CD14-positive monocyte (primary cell): ENCODE data around the gene TARS3. TPM values are rescaled to one million over a fixed set of nuclear protein-coding genes. Genes with fewer than 3 reads are reported as not detected.
A peak's percentile ranks its signal among the peaks of the same experiment; 100 is the strongest.

Experiments
- DNase-seq, 3 donors: peaks; one replicate each; pipeline ENCODE4 v3.0.0-alpha.2; 2011 to 2022
- H2AFZ ChIP-seq: 2 replicates; pipeline ENCODE4 v1.6.0; 2012; ENCODE audit warnings: mild to moderate bottlenecking, low read depth, low read length, inconsistent platforms; ENCODE audit not compliant: insufficient read depth, poor library complexity, severe bottlenecking
- H3K27ac ChIP-seq, 2 donors: 1 replicate in 1 of 2; 2 replicates in 1 of 2; pipeline ENCODE4 v1.5.1; 2012 to 2013; ENCODE audit warnings: low read length in 2 of 2, control low read depth in 1 of 2, inconsistent platforms in 1 of 2, low read depth in 1 of 2, mild to moderate bottlenecking in 1 of 2
- H3K27me3 ChIP-seq, 2 donors: one replicate each; pipeline versions ENCODE4 v1.6.0 to v1.6.1; 2011 to 2013; ENCODE audit warnings: low read length in 2 of 2; ENCODE audit not compliant: control insufficient read depth in 2 of 2, insufficient read depth in 2 of 2
- H3K36me3 ChIP-seq, 2 donors: replicated peaks in 1 of 2; 1 replicate in 1 of 2; 2 replicates in 1 of 2; pipeline versions ENCODE4 v1.5.1 to v1.6.1; 2012 to 2013; ENCODE audit warnings: low read length in 2 of 2, control low read depth in 1 of 2, inconsistent platforms in 1 of 2, mild to moderate bottlenecking in 1 of 2; ENCODE audit not compliant: insufficient read depth in 2 of 2, control insufficient read depth in 1 of 2
- H3K4me1 ChIP-seq, 2 donors: 1 replicate in 1 of 2; 2 replicates in 1 of 2; pipeline versions ENCODE4 v1.5.1 to v1.6.1; 2012 to 2013; ENCODE audit warnings: low read length in 2 of 2, control low read depth in 1 of 2, inconsistent platforms in 1 of 2, mild to moderate bottlenecking in 1 of 2, moderate library complexity in 1 of 2; ENCODE audit not compliant: insufficient read depth in 2 of 2, control insufficient read depth in 1 of 2
- H3K4me2 ChIP-seq: replicated peaks from 2 replicates; pipeline ENCODE3; 2012; ENCODE audit warnings: low read length, moderate library complexity, mild to moderate bottlenecking; ENCODE audit not compliant: poor library complexity, severe bottlenecking; ENCODE audit errors: extremely low read depth
- H3K4me3 ChIP-seq, 3 experiments: fragments of 200-600 bp in 1 of 3; sonication (generic) in 1 of 3; replicated peaks in 1 of 3; 1 replicate in 2 of 3; 2 replicates in 1 of 3; pipeline ENCODE4 v1.5.1; 2011 to 2013; ENCODE audit warnings: low read length in 3 of 3, mild to moderate bottlenecking in 3 of 3, control low read depth in 2 of 3, low read depth in 2 of 3, inconsistent platforms in 1 of 3, moderate library complexity in 1 of 3
- H3K79me2 ChIP-seq: 2 replicates; pipeline ENCODE4 v1.6.0; 2012; ENCODE audit warnings: mild to moderate bottlenecking, control low read depth, inconsistent platforms, low read length, moderate library complexity; ENCODE audit not compliant: insufficient read depth
- H3K9ac ChIP-seq: 2 replicates; pipeline ENCODE4 v1.6.0; 2017; ENCODE audit warnings: low read length, mild to moderate bottlenecking; ENCODE audit not compliant: insufficient read depth, poor library complexity, severe bottlenecking
- H3K9me3 ChIP-seq, 2 donors: replicated peaks in 1 of 2; 1 replicate in 1 of 2; 2 replicates in 1 of 2; pipeline versions ENCODE4 v1.5.1 to v1.6.1; 2012 to 2013; ENCODE audit warnings: low read length in 2 of 2, control low read depth in 1 of 2; ENCODE audit not compliant: control insufficient read depth in 1 of 2, insufficient read depth in 1 of 2
- H4K20me1 ChIP-seq: 2 replicates; pipeline ENCODE4 v1.6.0; 2012; ENCODE audit warnings: mild to moderate bottlenecking, low read length, control low read depth, moderate library complexity; ENCODE audit not compliant: insufficient read depth
- H3K27ac Mint-ChIP-seq, 7 donors: one replicate each; pipeline ENCODE4 v1.8.0; 2020; ENCODE audit warnings: mild to moderate bottlenecking in 7 of 7, mixed read lengths in 7 of 7, moderate library complexity in 6 of 7, inconsistent platforms in 2 of 7
- H3K27me3 Mint-ChIP-seq, 3 donors: one replicate each; pipeline ENCODE4 v1.8.0; 2021 to 2022; ENCODE audit warnings: low read depth in 3 of 3, mild to moderate bottlenecking in 3 of 3, mixed read lengths in 3 of 3, moderate library complexity in 3 of 3, inconsistent platforms in 1 of 3
- H3K36me3 Mint-ChIP-seq, 2 donors: one replicate each; pipeline ENCODE4 v1.8.0; 2020; ENCODE audit warnings: mixed read lengths in 2 of 2, inconsistent platforms in 1 of 2, mild to moderate bottlenecking in 1 of 2
- H3K4me1 Mint-ChIP-seq: one replicate; pipeline ENCODE4 v1.8.0; 2020; ENCODE audit warnings: mild to moderate bottlenecking, mixed read lengths
- H3K4me3 Mint-ChIP-seq, 2 donors: one replicate each; pipeline ENCODE4 v1.8.0; 2020; ENCODE audit warnings: mild to moderate bottlenecking in 2 of 2, mixed read lengths in 2 of 2, moderate library complexity in 1 of 2
- H3K9me3 Mint-ChIP-seq, 7 donors: one replicate each; pipeline ENCODE4 v1.8.0; 2020 to 2022; ENCODE audit warnings: mixed read lengths in 7 of 7, mild to moderate bottlenecking in 6 of 7, moderate library complexity in 6 of 7, inconsistent platforms in 2 of 7
- WGBS: methylation state at CpG from one replicate; pipeline ENCODE4 v1.1.5; 2013; ENCODE audit warnings: missing lambda C conversion rate; ENCODE audit not compliant: insufficient coverage; 5-methylcytosine and 5-hydroxymethylcytosine counted together
- intact Hi-C, 2 donors: fragments of 100-400 bp; cut with micrococcal nuclease; formaldehyde crosslinking; loops; one replicate each; pipeline versions ENCODE4 v1.15.0 to v1.15.1; 2023
- polyA plus RNA-seq, 3 donors: library from polyadenylated mRNA; depleted of rRNA in 1 of 3; unstranded in 2 of 3; stranded (reverse) in 1 of 3; fragments of 300-500 nt in 2 of 3; fragments of >200 nt in 1 of 3; fragmentation: Illumina TruSeq in 2 of 3; gene quantifications; 1 replicate in 2 of 3; 2 replicates in 1 of 3; pipeline ENCODE4 v1.2.3, GENCODE V29; 2012 to 2021
- TF ChIP-seq, protein P1 (sequence below): fragments of 200-600 bp; IDR thresholded peaks from one replicate; pipeline ENCODE4 v1.8.0; 2022; ENCODE audit warnings: antibody characterized with exemption, mild to moderate bottlenecking

The TARS3 gene
- polyA plus RNA-seq, 3 donors, result 1.3 to 2.4 (median 1.8) TPM

DNA sequence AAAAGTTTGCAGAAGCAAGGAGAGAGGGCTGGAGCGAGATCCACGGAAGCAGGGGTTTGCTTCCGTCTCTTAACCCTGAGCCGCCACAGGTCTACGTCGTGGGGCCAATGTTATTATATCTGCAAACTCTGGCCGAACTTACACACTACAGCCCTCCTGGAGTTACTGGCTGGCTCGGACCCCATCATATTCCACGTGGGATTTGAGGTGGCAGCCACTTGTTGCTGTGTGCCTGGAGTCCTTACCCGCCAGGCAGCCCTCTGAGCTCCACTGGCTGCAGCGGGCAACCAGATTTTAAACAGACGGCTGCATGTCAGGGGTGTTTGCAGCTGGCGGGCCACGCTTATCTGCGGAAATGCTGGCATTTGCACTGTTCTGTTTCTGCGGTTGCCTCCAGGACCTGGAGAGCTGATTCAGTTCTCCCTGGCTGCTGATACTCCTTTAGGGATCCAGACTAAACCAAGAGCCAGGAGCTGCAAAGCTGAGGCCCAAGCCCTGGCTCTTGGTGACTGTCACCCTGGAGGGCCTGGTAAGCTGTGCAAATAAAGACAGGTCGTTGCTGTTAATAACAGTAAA lies 106.8 kb downstream of the TARS3 start:
- Histone ChIP-seq H3K4me1 (no peaks in the 10 kb centered on the region), H3K79me2 (no peaks in the 10 kb centered on the region), H3K4me3 (no peak overlapping the region), H3K36me3 (no peaks in the 10 kb centered on the region), H3K27ac (no peak overlapping the region), H3K9ac (no peak overlapping the region), H3K4me2 (no peak overlapping the region), H2AFZ (no peak overlapping the region), H4K20me1 (no peaks in the 10 kb centered on the region), H3K27me3 (no peaks in the 10 kb centered on the region), H3K9me3 (peaks cover 3 to 7% of the 10 kb centered on the region in 2 donors)
- 97% methylated on average over 12 of the region's 17 CpGs for WGBS
- no peaks in the 10 kb centered on the region for H3K36me3 Mint-ChIP-seq
- no peak for DNase-seq
- intact Hi-C loops, result no loop called here
- no peak overlapping the region for H3K27ac Mint-ChIP-seq
- TF ChIP-seq, protein P1, sequence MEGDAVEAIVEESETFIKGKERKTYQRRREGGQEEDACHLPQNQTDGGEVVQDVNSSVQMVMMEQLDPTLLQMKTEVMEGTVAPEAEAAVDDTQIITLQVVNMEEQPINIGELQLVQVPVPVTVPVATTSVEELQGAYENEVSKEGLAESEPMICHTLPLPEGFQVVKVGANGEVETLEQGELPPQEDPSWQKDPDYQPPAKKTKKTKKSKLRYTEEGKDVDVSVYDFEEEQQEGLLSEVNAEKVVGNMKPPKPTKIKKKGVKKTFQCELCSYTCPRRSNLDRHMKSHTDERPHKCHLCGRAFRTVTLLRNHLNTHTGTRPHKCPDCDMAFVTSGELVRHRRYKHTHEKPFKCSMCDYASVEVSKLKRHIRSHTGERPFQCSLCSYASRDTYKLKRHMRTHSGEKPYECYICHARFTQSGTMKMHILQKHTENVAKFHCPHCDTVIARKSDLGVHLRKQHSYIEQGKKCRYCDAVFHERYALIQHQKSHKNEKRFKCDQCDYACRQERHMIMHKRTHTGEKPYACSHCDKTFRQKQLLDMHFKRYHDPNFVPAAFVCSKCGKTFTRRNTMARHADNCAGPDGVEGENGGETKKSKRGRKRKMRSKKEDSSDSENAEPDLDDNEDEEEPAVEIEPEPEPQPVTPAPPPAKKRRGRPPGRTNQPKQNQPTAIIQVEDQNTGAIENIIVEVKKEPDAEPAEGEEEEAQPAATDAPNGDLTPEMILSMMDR, result no peak
- H3K9me3 Mint-ChIP-seq, result peaks cover 2 to 10% (median 9%) of the 10 kb centered on the region in 7 donors
- H3K27me3 Mint-ChIP-seq, result peaks cover 4 to 15% (median 9%) of the 10 kb centered on the region in 3 donors
- no peak overlapping the region for H3K4me3 Mint-ChIP-seq
- peaks cover 3% of the 10 kb centered on the region for H3K4me1 Mint-ChIP-seq

DNA sequence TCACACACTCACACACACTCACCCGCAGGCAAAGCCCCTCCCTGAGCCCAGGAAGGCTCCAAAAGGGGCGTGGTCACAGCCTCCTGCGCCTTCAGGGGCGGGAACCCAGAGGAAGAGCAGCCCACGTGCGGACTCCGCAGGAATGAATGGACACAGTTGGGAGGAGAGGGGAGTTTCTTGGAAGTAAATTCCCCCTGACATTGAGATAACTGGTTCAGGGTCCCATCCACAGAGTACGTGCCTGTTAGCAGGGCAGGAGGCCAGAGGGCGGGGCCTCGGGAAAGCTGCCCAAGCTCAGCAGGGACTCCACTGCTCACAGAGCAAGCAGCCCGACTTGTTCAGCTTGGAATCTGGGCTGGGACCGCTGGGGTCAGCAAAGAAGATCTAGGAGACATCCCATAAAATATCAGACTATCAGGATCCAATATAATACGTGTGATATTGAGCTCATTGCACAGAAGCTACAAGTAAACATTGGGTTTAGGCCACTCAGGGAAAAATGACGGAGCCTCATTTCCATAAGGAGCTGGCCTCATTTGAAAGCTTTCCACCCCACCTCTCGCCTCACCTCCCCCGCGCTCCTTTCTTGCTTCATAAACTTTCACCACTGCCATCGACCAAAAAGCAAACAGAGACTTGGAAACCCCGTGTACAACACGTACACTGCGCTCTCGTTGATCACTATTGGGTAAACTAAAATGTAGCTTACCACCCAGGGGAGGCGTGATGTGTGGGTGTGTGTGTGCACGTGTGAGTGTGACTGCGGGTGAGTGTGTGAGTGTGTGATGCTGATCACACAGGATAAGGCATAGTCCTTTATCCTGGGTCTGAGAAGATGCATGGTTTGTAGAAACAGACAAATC lies 108.1 kb downstream of the TARS3 start:
- H3K27ac Mint-ChIP-seq, result peak overlapping the region in 1 of 7 donors; percentile 50
- no peaks in the 10 kb centered on the region for H3K36me3 ChIP-seq
- H3K27ac ChIP-seq, result no peak overlapping the region
- H3K27me3 Mint-ChIP-seq, result peaks cover 4 to 13% (median 9%) of the 10 kb centered on the region in 3 donors
- peaks cover 3% of the 10 kb centered on the region for H3K4me1 Mint-ChIP-seq
- no peak overlapping the region for H3K9ac ChIP-seq
- no peak for DNase-seq
- H3K79me2 ChIP-seq, result no peaks in the 10 kb centered on the region
- 83% methylated on average over 24 of the region's 25 CpGs for WGBS
- H3K4me3 ChIP-seq, result no peak overlapping the region
- TF ChIP-seq, protein P1, result no peak
- no peaks in the 10 kb centered on the region for H4K20me1 ChIP-seq
- H3K36me3 Mint-ChIP-seq, result no peaks in the 10 kb centered on the region
- H2AFZ ChIP-seq, result no peak overlapping the region
- no peak overlapping the region for H3K4me3 Mint-ChIP-seq
- no peak overlapping the region for H3K4me2 ChIP-seq
- no peaks in the 10 kb centered on the region for H3K27me3 ChIP-seq
- no peaks in the 10 kb centered on the region for H3K9me3 Mint-ChIP-seq
- intact Hi-C loops, result no loop called here
- no peaks in the 10 kb centered on the region for H3K4me1 ChIP-seq
- H3K9me3 ChIP-seq, result no peaks in the 10 kb centered on the region
